IMR-90 (cell line): ENCODE measurements around the gene DOCK2. TPM values are rescaled to one million over a fixed set of nuclear protein-coding genes. Genes with fewer than 3 reads are reported as not detected.

ENCODE experiments used
- ATAC-seq: fragments of 200-7000 bp; cut with Tn5 transposase; 2 replicates; pipeline ENCODE4 v1.9.1; 2020; ENCODE audit warnings: low read depth, mild to moderate bottlenecking, moderate library complexity
- BruUV-seq: library from RNA; stranded (reverse); fragments of 400-500 nt; replicated peaks from 2 replicates; lab custom pipeline; 2021; lab: Mats Ljungman, UMichigan
- CTCF ChIA-PET: fragments of 300-600 bp; formaldehyde crosslinking; extraction: SDS; loops from one replicate; lab custom pipeline; 2021; ENCODE audit warnings: antibody characterized with exemption; lab: Yijun Ruan, JAX
- POLR2A ChIA-PET: fragments of 300-600 bp; sonication (Branson Sonifier 250); formaldehyde crosslinking; loops from one replicate; lab custom pipeline; 2022; ENCODE audit warnings: antibody characterized with exemption; ENCODE audit not compliant: unreplicated experiment; lab: Charles Lee
- DNase-seq: peaks from one replicate; pipeline ENCODE4 v3.0.0; 2013
- H2AFZ ChIP-seq: replicated peaks from 2 replicates; pipeline ENCODE3; 2013; ENCODE audit warnings: low read length, mild to moderate bottlenecking; ENCODE audit not compliant: poor library complexity
- H2AK5ac ChIP-seq: 2 replicates; pipeline ENCODE4 v1.6.1; 2013; ENCODE audit warnings: low read depth, low read length, inconsistent platforms
- H2AK9ac ChIP-seq: replicated peaks from 2 replicates; pipeline ENCODE3; 2013; ENCODE audit warnings: mild to moderate bottlenecking, low read depth, low read length, moderate library complexity; ENCODE audit not compliant: poor library complexity
- H2BK120ac ChIP-seq: 2 replicates; pipeline ENCODE4 v1.6.1; 2013; ENCODE audit warnings: low read depth, low read length, inconsistent platforms
- H2BK15ac ChIP-seq: 3 replicates; pipeline ENCODE4 v1.6.1; 2013; ENCODE audit warnings: low read depth, low read length, inconsistent platforms
- H2BK20ac ChIP-seq: 2 replicates; pipeline ENCODE4 v1.6.1; 2013; ENCODE audit warnings: low read depth, mild to moderate bottlenecking, inconsistent platforms, low read length, moderate library complexity
- H2BK5ac ChIP-seq: 2 replicates; pipeline ENCODE4 v1.6.1; 2013; ENCODE audit warnings: mild to moderate bottlenecking, low read depth, low read length, inconsistent platforms; ENCODE audit not compliant: poor library complexity, severe bottlenecking
- H3K14ac ChIP-seq: replicated peaks from 2 replicates; pipeline ENCODE4 v1.6.1; 2013; ENCODE audit warnings: low read depth, low read length, inconsistent platforms
- H3K18ac ChIP-seq: 2 replicates; pipeline ENCODE4 v1.6.1; 2013; ENCODE audit warnings: low read depth, low read length, control low read depth
- H3K23ac ChIP-seq: 2 replicates; pipeline ENCODE4 v1.6.1; 2013; ENCODE audit warnings: low read depth, low read length, inconsistent platforms
- H3K27ac ChIP-seq: 2 replicates; pipeline ENCODE4 v1.5.1; 2013; ENCODE audit warnings: mild to moderate bottlenecking, control low read depth, low read length; ENCODE audit not compliant: insufficient read depth
- H3K27me3 ChIP-seq: 2 replicates; pipeline ENCODE4 v1.6.1; 2013; ENCODE audit warnings: low read length; ENCODE audit not compliant: control insufficient read depth, insufficient read depth
- H3K36me3 ChIP-seq: 2 replicates; pipeline ENCODE4 v1.6.1; 2013; ENCODE audit warnings: low read length, mixed read lengths; ENCODE audit not compliant: control insufficient read depth, insufficient read depth
- H3K4ac ChIP-seq: 2 replicates; pipeline ENCODE4 v1.6.1; 2013; ENCODE audit warnings: low read depth, low read length, inconsistent platforms
- H3K4me1 ChIP-seq: 2 replicates; pipeline ENCODE4 v1.6.1; 2013; ENCODE audit warnings: low read length, mixed read lengths; ENCODE audit not compliant: control insufficient read depth, insufficient read depth
- H3K4me2 ChIP-seq: 2 replicates; pipeline ENCODE4 v1.6.1; 2013; ENCODE audit warnings: low read depth, mild to moderate bottlenecking, control low read depth, low read length, moderate library complexity
- H3K4me3 ChIP-seq: 2 replicates; pipeline ENCODE4 v1.5.1; 2013; ENCODE audit warnings: low read depth, mild to moderate bottlenecking, control low read depth, low read length, moderate library complexity; ENCODE audit not compliant: insufficient read depth
- H3K56ac ChIP-seq: 2 replicates; pipeline ENCODE4 v1.6.1; 2013; ENCODE audit warnings: low read length, inconsistent platforms; ENCODE audit not compliant: insufficient read depth; ENCODE audit errors: extremely low read depth
- H3K79me1 ChIP-seq, 2 experiments: 2 replicates each; pipeline ENCODE4 v1.6.1; 2013; ENCODE audit warnings: low read length in 2 of 2, inconsistent platforms in 1 of 2, low read depth in 1 of 2
- H3K9ac ChIP-seq: 2 replicates; pipeline ENCODE4 v1.6.1; 2013; ENCODE audit warnings: low read depth, low read length, control low read depth
- H3K9me1 ChIP-seq: 2 replicates; pipeline ENCODE4 v1.6.1; 2013; ENCODE audit warnings: low read length, inconsistent platforms; ENCODE audit not compliant: insufficient read depth
- H3K9me3 ChIP-seq: 2 replicates; pipeline ENCODE4 v1.6.1; 2013; ENCODE audit warnings: low read length; ENCODE audit not compliant: control insufficient read depth, insufficient read depth
- H4K20me1 ChIP-seq: 2 replicates; pipeline ENCODE4 v1.6.1; 2013; ENCODE audit warnings: low read length, inconsistent platforms; ENCODE audit not compliant: insufficient read depth
- H4K5ac ChIP-seq: 2 replicates; pipeline ENCODE4 v1.6.1; 2013; ENCODE audit warnings: mild to moderate bottlenecking, low read depth, low read length, control low read depth
- H4K8ac ChIP-seq, 2 experiments: 2 replicates each; pipeline ENCODE4 v1.6.1; 2013; ENCODE audit warnings: low read depth in 2 of 2, low read length in 2 of 2, control low read depth in 1 of 2, inconsistent platforms in 1 of 2
- H4K91ac ChIP-seq: 2 replicates; pipeline ENCODE4 v1.6.1; 2013; ENCODE audit warnings: low read depth, low read length, inconsistent platforms; ENCODE audit not compliant: insufficient read depth
- BHLHE40 ChIP-seq: fragments of 150-350 bp; IDR thresholded peaks from 2 replicates; pipeline ENCODE4 v1.6.1; 2016; ENCODE audit warnings: mild to moderate bottlenecking, low read depth, low read length
- CEBPB ChIP-seq: IDR thresholded peaks from 2 replicates; pipeline ENCODE4 v1.6.1; 2012; ENCODE audit warnings: low read depth, low read length, improper control_type of control experiment
- CHD1 ChIP-seq: IDR thresholded peaks from 2 replicates; pipeline ENCODE4 v1.6.1; 2012; ENCODE audit warnings: low read depth, low read length, improper control_type of control experiment
- CTCF ChIP-seq: conservative IDR thresholded peaks from 2 replicates; pipeline ENCODE4 v1.5.1; 2012; ENCODE audit warnings: mild to moderate bottlenecking, low read depth, low read length, improper control_type of control experiment
- FOS ChIP-seq: fragments of 150-350 bp; IDR thresholded peaks from 2 replicates; pipeline ENCODE4 v1.6.1; 2016; ENCODE audit warnings: low read depth, low read length
- MAFK ChIP-seq: IDR thresholded peaks from 2 replicates; pipeline ENCODE4 v1.6.1; 2012; ENCODE audit warnings: low read depth, low read length, improper control_type of control experiment
- MAZ ChIP-seq: IDR thresholded peaks from 2 replicates; pipeline ENCODE4 v1.6.1; 2012; ENCODE audit warnings: low read depth, mild to moderate bottlenecking, low read length, improper control_type of control experiment, moderate library complexity, borderline replicate concordance
- MXI1 ChIP-seq: IDR thresholded peaks from 2 replicates; pipeline ENCODE4 v1.6.1; 2012; ENCODE audit warnings: low read depth, mild to moderate bottlenecking, low read length, moderate library complexity, borderline replicate concordance
- NFE2L2 ChIP-seq: fragments of 150-350 bp; IDR thresholded peaks from 2 replicates; pipeline ENCODE4 v1.6.1; 2016; ENCODE audit warnings: low read depth, mild to moderate bottlenecking, low read length
- POLR2A ChIP-seq: IDR thresholded peaks from 2 replicates; pipeline ENCODE4 v1.6.1; 2012; ENCODE audit warnings: mild to moderate bottlenecking, low read depth, low read length
- RAD21 ChIP-seq: IDR thresholded peaks from 2 replicates; pipeline ENCODE4 v1.6.1; 2012; ENCODE audit warnings: low read length, improper control_type of control experiment
- RCOR1 ChIP-seq: IDR thresholded peaks from 2 replicates; pipeline ENCODE4 v1.6.1; 2012; ENCODE audit warnings: mild to moderate bottlenecking, low read length, improper control_type of control experiment; ENCODE audit not compliant: insufficient replicate concordance
- RFX5 ChIP-seq: IDR thresholded peaks from 2 replicates; pipeline ENCODE4 v1.8.0; 2012; ENCODE audit warnings: low read depth, mild to moderate bottlenecking, low read length, moderate library complexity
- SMC3 ChIP-seq: fragments of 150-350 bp; IDR thresholded peaks from 2 replicates; pipeline ENCODE4 v1.6.1; 2016; ENCODE audit warnings: low read depth, mild to moderate bottlenecking, antibody characterized with exemption, low read length, moderate library complexity
- USF2 ChIP-seq: fragments of 150-350 bp; IDR thresholded peaks from 2 replicates; pipeline ENCODE4 v1.6.1; 2017; ENCODE audit warnings: mild to moderate bottlenecking, antibody characterized with exemption, low read length, low read depth
- WGBS, 2 experiments: methylation state at CpG; one replicate each; pipeline versions ENCODE4 v1.1.5 to v1.1.7; 2013; ENCODE audit warnings: missing lambda C conversion rate in 2 of 2; ENCODE audit not compliant: insufficient read length in 1 of 2; ENCODE audit errors: extremely low coverage in 2 of 2; 5-methylcytosine and 5-hydroxymethylcytosine counted together
- dilution Hi-C: fragments of 300-500 bp; cut with HindIII; formaldehyde crosslinking; loops from one replicate; pipeline ENCODE4 v1.14.3; 2018; ENCODE audit warnings: low sequenced_read_pairs; ENCODE audit not compliant: unreplicated experiment
- in situ Hi-C: fragments of 300-500 bp; cut with MboI; formaldehyde crosslinking; loops from 3 replicates; pipeline ENCODE4 v1.14.3; 2019; ENCODE audit warnings: low sequenced_read_pairs, inconsistent platforms, mixed read lengths
- intact Hi-C: fragments of 100-400 bp; cut with micrococcal nuclease; formaldehyde crosslinking; loops from 2 replicates; pipeline ENCODE4 v1.10.0; 2022
- polyA plus RNA-seq, 3 experiments: library from polyadenylated mRNA; depleted of rRNA; stranded (reverse); fragments of >200 nt; gene quantifications; 2 replicates each; pipeline ENCODE4 v1.2.3, GENCODE V29; 2012; ENCODE audit warnings: low replicate concordance in 1 of 3
- total RNA-seq: library from RNA; depleted of rRNA; stranded (reverse); fragments of >200 nt; gene quantifications from 2 replicates; pipeline ENCODE4 v1.2.3, GENCODE V29; 2012

The DOCK2 gene
- total and polyA plus RNA-seq, 2 of the 4 experiments (the other 2 are of a cell fraction), result 0.72 to 3.0 TPM

- BruUV-seq, result no TSS peak
- no peak overlapping the region for H3K27ac ChIP-seq
These were observed 15.0 kb downstream of the DOCK2 start for GRCh38 chr5:169652057-169652456.

More at GRCh38 chr5:169652057-169652456, 15.0 kb downstream of the DOCK2 start:
- in situ Hi-C loops, result no loop called here
- Histone ChIP-seq H3K79me1 (0 out of 4 replicates have a peak, but pooled peaks cover 0 to 5% of the 10 kb centered on the region in 2 experiments), H2BK15ac (peak overlapping the region; percentile 93; the same call in 2 of the 3 replicates), H3K36me3 (no peaks in the 10 kb centered on the region), H3K23ac (peak overlapping the region; percentile 29; the same call in 1 of the 2 replicates), H3K27me3 (no peaks in the 10 kb centered on the region), H3K9me1 (peaks cover 24% of the 10 kb centered on the region), H4K91ac (peak overlapping the region; percentile 94), H2BK120ac (peak overlapping the region; percentile 96), H3K14ac (peak overlapping the region; percentile 87), H2AK9ac (no peak overlapping the region), H3K9ac (no peak overlapping the region), H2BK20ac (peak overlapping the region; percentile 96), H2BK5ac (peak overlapping the region; percentile 9), H3K18ac (peak overlapping the region; percentile 42; the same call in 1 of the 2 replicates), H2AK5ac (peak overlapping the region; percentile 86), H3K4ac (peak overlapping the region; percentile 94), H2AFZ (peak overlapping the region; percentile 12), H4K20me1 (no peaks in the 10 kb centered on the region), H3K9me3 (no peaks in the 10 kb centered on the region), H3K4me3 (no peak overlapping the region), H3K56ac (no peak overlapping the region), H3K4me1 (peaks cover 26% of the 10 kb centered on the region), H4K8ac (peak overlapping the region; percentile 83 to 93; a peak in 2 of 4 replicates), H3K4me2 (no peak overlapping the region), H4K5ac (peak overlapping the region; percentile 92; the same call in 1 of the 2 replicates)
- DNase-seq, result no peak
- POLR2A ChIA-PET, result no interaction called here
- WGBS, 2 experiments, result no CpG with 5 or more reads among the region's 1 CpG
- dilution Hi-C loops, result no loop called here
- intact Hi-C loops, result no loop called here
- TF ChIP-seq SMC3, result no peak
- no peak for TF ChIP-seq FOS
- TF ChIP-seq MAFK, result no peak
- no peak for TF ChIP-seq CEBPB
- no peak for TF ChIP-seq RFX5
- no peak for TF ChIP-seq MAZ
- no peak for TF ChIP-seq BHLHE40
- no peak for TF ChIP-seq POLR2A
- no peak for TF ChIP-seq MXI1
- no peak for TF ChIP-seq RCOR1
- TF ChIP-seq USF2, result no peak
- no peak for TF ChIP-seq NFE2L2
- TF ChIP-seq CHD1, result no peak
- no peak for TF ChIP-seq RAD21
- TF ChIP-seq CTCF, result no peak
- CTCF ChIA-PET, result no interaction called here
- ATAC-seq, result no peak
